Renal cortex interstitium (tissue), 15 donors: Measurements from ENCODE around the gene GUCD1. TPM values are rescaled to one million over a fixed set of nuclear protein-coding genes. Genes with fewer than 3 reads are reported as not detected.
"Not testable (repeated sequence)": the region's sequence is repeated elsewhere in the genome, so short reads cannot be mapped to it uniquely, and the experiment has no call there.

Experiments
- DNase-seq, 11 donors: peaks; one replicate each; pipeline ENCODE4 v3.0.0-alpha.2; 2013; ENCODE audit warnings: low read depth in 9 of 11, low spot score in 4 of 11; ENCODE audit errors: extremely low read depth in 1 of 11
- long read RNA-seq, 16 experiments: transcript quantifications; one replicate each; lab custom pipeline, GENCODE V29; 2026
- polyA plus RNA-seq, 3 donors: library from polyadenylated mRNA; unstranded; fragments of 120-200 nt; gene quantifications; one replicate each; pipeline ENCODE4 v1.2.1, GENCODE V29; 2013; ENCODE audit not compliant: insufficient read length in 3 of 3

The GUCD1 gene
- 10 to 100 TPM; 80.8 to 89.5 (median 88.8) TPM for polyA plus RNA-seq
- long read RNA-seq, donor 1, transcript GUCD1-206 (6 exons, 3,613 nt) = major isoform, 5 of 21 reads
- long read RNA-seq, donor 1, partial matches to known transcripts = 15 of 21 reads
- long read RNA-seq, donor 1, other reads (novel, unspliced or antisense) = 0 of 21 reads
- long read RNA-seq, donor 2, transcript GUCD1-206 (6 exons, 3,613 nt) = major isoform, 7 of 18 reads
- long read RNA-seq, donor 2, transcript GUCD1-212 (2 exons, 510 nt) = minor isoform, 5 of 18 reads
- long read RNA-seq, donor 2, partial matches to known transcripts = 6 of 18 reads
- long read RNA-seq, donor 2, other reads (novel, unspliced or antisense) = 0 of 18 reads
- long read RNA-seq, donor 3, transcript GUCD1-206 (6 exons, 3,613 nt) = major isoform, 12 of 42 reads
- long read RNA-seq, donor 3, transcript GUCD1-212 (2 exons, 510 nt) = minor isoform, 5 of 42 reads
- long read RNA-seq, donor 3, partial matches to known transcripts = 18 of 42 reads
- long read RNA-seq, donor 3, other reads (novel, unspliced or antisense) = 0 of 42 reads
- long read RNA-seq, donor 4, transcript GUCD1-206 (6 exons, 3,613 nt) = major isoform, 8 of 11 reads
- long read RNA-seq, donor 4, partial matches to known transcripts = 0 of 11 reads
- long read RNA-seq, donor 4, other reads (novel, unspliced or antisense) = 0 of 11 reads
- long read RNA-seq, donor 5, transcript GUCD1-206 (6 exons, 3,613 nt) = major isoform, 14 of 23 reads
- long read RNA-seq, donor 5, partial matches to known transcripts = 0 of 23 reads
- long read RNA-seq, donor 5, other reads (novel, unspliced or antisense) = 0 of 23 reads
- long read RNA-seq, donor 6, transcript GUCD1-212 (2 exons, 510 nt) = minor isoform, 5 of 62 reads
- long read RNA-seq, donor 6, transcript GUCD1-206 (6 exons, 3,613 nt) = major isoform, 6 of 62 reads
- long read RNA-seq, donor 6, partial matches to known transcripts = 46 of 62 reads
- long read RNA-seq, donor 6, other reads (novel, unspliced or antisense) = 0 of 62 reads
- long read RNA-seq, donor 7, transcript GUCD1-206 (6 exons, 3,613 nt) = major isoform, 8 of 21 reads
- long read RNA-seq, donor 7, partial matches to known transcripts = 6 of 21 reads
- long read RNA-seq, donor 7, other reads (novel, unspliced or antisense) = 0 of 21 reads
- long read RNA-seq, donor 8, transcript GUCD1-206 (6 exons, 3,613 nt) = major isoform, 12 of 101 reads
- long read RNA-seq, donor 8, transcript GUCD1-212 (2 exons, 510 nt) = minor isoform, 8 of 101 reads
- long read RNA-seq, donor 8, partial matches to known transcripts = 72 of 101 reads
- long read RNA-seq, donor 8, other reads (novel, unspliced or antisense) = 0 of 101 reads
- long read RNA-seq, donor 9, transcript GUCD1-206 (6 exons, 3,613 nt) = major isoform, 11 of 15 reads
- long read RNA-seq, donor 9, partial matches to known transcripts = 0 of 15 reads
- long read RNA-seq, donor 9, other reads (novel, unspliced or antisense) = 0 of 15 reads
- long read RNA-seq, donor 10, transcript GUCD1-206 (6 exons, 3,613 nt) = major isoform, 5 of 40 reads
- long read RNA-seq, donor 10, partial matches to known transcripts = 29 of 40 reads
- long read RNA-seq, donor 10, other reads (novel, unspliced or antisense) = 0 of 40 reads
- long read RNA-seq, donor 11, transcript GUCD1-206 (6 exons, 3,613 nt) = major isoform, 6 of 17 reads
- long read RNA-seq, donor 11, partial matches to known transcripts = 6 of 17 reads
- long read RNA-seq, donor 11, other reads (novel, unspliced or antisense) = 0 of 17 reads
- long read RNA-seq, donor 12, transcript GUCD1-206 (6 exons, 3,613 nt) = major isoform, 5 of 8 reads
- long read RNA-seq, donor 12, partial matches to known transcripts = 0 of 8 reads
- long read RNA-seq, donor 12, other reads (novel, unspliced or antisense) = 0 of 8 reads
- long read RNA-seq, donor 13, transcript GUCD1-206 (6 exons, 3,613 nt) = major isoform, 9 of 644 reads
- long read RNA-seq, donor 13, partial matches to known transcripts = 626 of 644 reads
- long read RNA-seq, donor 13, other reads (novel, unspliced or antisense) = 0 of 644 reads
- long read RNA-seq, donor 14, transcript GUCD1-206 (6 exons, 3,613 nt) = major isoform, 11 of 13 reads
- long read RNA-seq, donor 14, partial matches to known transcripts = 0 of 13 reads
- long read RNA-seq, donor 14, other reads (novel, unspliced or antisense) = 0 of 13 reads
- long read RNA-seq, donor 15, transcript GUCD1-206 (6 exons, 3,613 nt) = major isoform, 6 of 10 reads
- long read RNA-seq, donor 15, partial matches to known transcripts = 0 of 10 reads
- long read RNA-seq, donor 15, other reads (novel, unspliced or antisense) = 0 of 10 reads
- long read RNA-seq, donor 16, transcript GUCD1-206 (6 exons, 3,613 nt) = major isoform, 26 of 74 reads
- long read RNA-seq, donor 16, partial matches to known transcripts = 39 of 74 reads
- long read RNA-seq, donor 16, other reads (novel, unspliced or antisense) = 0 of 74 reads

- peak in 6 of 11 donors; percentile 12 to 22 (median 15) for DNase-seq
Measured at GRCh38 chr22:24554313-24555164, at the start of gene GUCD1. TSS of gene GUCD1 (minus strand) at chr22:24555138. CDS start at chr22:24554991, 147 bp downstream.

- not testable (repeated sequence) for DNase-seq
Measured at GRCh38 chr22:24603770-24604629, 49.1 kb upstream of the GUCD1 start.

GRCh38 chr22:24602847-24603769, 48.2 kb upstream of the GUCD1 start, which contains the start of gene GGT1:
TSS of gene GGT1 (plus strand) at chr22:24603193. CDS start at chr22:24611082, 7,889 bp downstream.
- DNase-seq = not testable (repeated sequence)

GRCh38 chr22:24602105-24602749, 47.3 kb upstream of the GUCD1 start:
- not testable (repeated sequence) for DNase-seq

GRCh38 chr22:24601217-24602104, 46.5 kb upstream of the GUCD1 start:
- DNase-seq = no peak

GRCh38 chr22:24599958-24600715, 45.2 kb upstream of the GUCD1 start:
- DNase-seq = not testable (repeated sequence)

- no peak for DNase-seq
Measured at GRCh38 chr22:24599514-24599913, 44.6 kb upstream of the GUCD1 start.

GRCh38 chr22:24597076-24597475, 42.1 kb upstream of the GUCD1 start:
- DNase-seq = not testable (repeated sequence)

- DNase-seq = no peak
Measured at GRCh38 chr22:24595863-24596262, 40.9 kb upstream of the GUCD1 start.

GRCh38 chr22:24595228-24595627, 40.3 kb upstream of the GUCD1 start:
- no peak for DNase-seq

- no peak for DNase-seq
Measured at GRCh38 chr22:24594569-24595120, 39.7 kb upstream of the GUCD1 start.
